DMS153 (cell line): Measurements from ENCODE around the gene CDH4.

Source experiments
- DNase-seq: peaks from one replicate; lab custom pipeline; 2025; lab: John Stamatoyannopoulos, UW

CDH4 gene

DNA sequence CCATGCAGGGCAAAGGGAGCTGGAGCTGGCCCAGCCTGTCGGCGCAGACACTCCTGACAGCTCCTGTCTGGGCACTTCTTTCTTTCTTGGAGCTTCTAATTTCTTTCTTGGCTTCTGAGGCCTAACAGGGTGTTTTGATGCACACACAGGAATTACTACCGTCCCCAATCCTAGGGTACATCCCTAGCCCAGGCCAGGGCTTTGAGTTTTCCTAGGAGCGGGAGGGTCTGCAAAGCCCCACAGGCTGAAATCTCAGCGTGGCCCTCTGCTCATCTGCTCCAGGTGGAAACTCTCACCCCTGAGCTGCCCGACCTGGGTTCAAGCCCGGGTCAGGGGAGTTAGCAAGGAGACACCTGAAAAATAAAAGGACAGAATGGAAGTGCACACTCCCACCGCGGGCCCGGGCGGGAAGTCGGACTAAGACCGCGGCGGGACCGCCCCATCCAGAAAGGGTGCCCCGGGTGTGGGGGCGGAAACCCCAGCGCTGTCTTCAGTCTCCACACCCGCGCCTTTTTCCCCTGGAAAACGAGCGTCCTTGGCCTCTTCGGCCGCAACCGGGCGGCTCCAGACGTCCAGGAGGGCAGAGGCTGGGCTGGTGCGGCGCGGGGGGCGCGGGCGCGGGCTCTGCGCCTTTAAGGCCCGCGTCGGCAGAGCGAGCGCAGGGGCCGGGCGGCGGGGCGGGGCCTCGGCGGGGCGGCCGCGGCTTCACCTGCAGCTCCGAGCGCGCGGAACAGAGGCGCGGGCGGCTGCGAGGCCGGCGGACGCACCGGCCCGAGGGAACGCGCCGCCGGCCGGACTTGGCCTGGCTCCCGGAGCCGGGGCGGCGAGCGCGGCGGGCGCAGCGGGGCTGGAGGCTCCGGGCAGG is at the start of gene CDH4:
CDH4 (plus strand) TSS at position 733 of the 865 bp plus-strand sequence.
- DNase-seq, result no peak

DNA sequence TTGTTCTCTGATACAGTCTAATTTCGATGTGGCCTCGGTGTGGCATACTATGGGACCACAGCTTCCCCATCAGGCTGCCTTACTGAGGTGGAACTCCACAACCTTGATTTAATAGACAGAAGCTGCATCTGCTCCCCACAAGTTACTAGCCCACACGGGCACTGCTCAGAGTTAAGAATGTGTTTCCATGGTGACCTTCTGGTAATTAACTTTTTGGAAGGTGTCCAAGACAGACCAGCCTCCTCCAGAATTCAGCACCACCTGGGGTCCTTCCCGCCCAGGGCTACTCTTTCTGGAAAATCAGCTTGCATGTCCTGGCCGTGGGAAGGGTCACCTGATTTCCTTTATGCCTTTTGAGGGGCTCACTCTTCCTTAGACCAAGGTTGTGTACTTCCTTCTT is 48.7 kb upstream of the CDH4 start:
- no peak for DNase-seq

- DNase-seq, result no peak
Observed at GRCh38 chr20:61204206-61204605, 47.9 kb upstream of the CDH4 start.

GRCh38 chr20:61205769-61206168 is 46.3 kb upstream of the CDH4 start:
- DNase-seq, result no peak

DNA sequence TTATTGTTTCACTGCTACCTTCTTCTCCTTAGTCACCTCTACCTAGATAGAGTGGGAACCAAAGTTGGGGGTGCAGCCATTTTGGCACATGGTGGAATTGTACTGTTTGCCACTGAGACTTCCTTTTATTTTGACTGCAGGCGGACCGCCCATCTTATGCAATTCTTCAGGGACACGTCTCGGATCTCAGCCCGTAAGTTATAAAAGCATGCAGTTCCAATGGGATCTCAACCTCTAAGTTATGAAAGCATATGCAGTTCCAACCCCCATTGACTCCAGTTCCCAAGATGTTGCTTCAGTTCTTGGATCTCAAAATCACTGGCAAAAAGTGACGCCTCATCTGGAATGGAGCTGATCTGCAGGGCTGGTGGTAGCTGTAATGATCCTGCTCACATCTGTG is 41.2 kb upstream of the CDH4 start:
- DNase-seq, result no peak

DNA sequence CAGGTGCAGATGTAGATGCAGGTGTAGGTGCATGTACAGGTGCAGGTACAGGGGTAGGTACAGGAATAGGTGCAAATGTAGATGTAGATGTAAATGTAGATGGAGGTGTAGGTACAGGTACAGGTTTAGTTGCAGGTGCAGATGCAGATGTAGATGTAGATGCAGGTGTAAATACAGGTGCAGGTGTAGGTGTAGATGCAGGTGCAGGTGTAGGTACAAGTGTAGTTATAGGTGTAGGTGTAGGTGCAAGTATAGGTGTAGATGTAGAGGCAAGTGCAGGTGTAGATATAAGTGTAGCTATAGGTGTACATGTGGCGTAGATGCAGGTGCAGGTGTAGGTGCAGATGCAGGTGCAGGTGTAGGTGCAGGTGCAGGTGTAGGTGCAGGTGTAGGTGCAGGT is 34.2 kb upstream of the CDH4 start:
- no peak for DNase-seq

GRCh38 chr20:61219021-61219431 is 33.0 kb upstream of the CDH4 start:
- no peak for DNase-seq

GRCh38 chr20:61220131-61220530 is 31.9 kb upstream of the CDH4 start:
- no peak for DNase-seq

DNA sequence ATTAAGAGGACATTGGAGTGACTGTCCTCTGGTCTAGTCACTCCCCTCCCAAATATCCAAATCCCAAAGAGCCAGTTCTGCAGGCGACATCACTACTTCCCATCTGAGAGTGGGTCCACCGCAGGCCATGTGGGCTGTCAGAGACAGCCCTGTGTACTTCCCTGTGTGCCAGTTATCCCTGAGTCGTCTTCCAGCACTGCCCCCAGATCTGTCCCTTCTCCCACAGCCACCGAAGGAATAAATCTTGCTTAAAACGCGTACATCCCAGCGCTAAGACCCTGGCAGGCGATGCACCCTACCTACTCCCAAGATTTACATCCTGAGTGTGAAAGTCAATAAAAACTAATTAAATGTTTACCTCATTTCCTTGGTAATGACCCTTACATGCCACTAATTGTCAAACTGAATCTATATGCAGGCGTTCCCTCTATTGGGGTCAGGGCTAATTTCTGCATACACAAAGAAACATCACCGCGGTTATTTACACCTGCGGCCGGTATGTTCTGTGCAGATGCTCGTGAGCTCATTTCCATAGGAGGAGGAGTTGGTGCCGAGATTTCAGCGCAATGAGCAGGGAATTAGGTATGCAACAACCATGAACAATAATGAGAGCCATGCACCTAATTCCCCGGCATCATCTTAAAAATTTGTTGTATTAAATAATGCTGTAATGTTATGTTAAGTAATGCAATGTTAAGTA is 31.3 kb upstream of the CDH4 start:
- no peak for DNase-seq

DNA sequence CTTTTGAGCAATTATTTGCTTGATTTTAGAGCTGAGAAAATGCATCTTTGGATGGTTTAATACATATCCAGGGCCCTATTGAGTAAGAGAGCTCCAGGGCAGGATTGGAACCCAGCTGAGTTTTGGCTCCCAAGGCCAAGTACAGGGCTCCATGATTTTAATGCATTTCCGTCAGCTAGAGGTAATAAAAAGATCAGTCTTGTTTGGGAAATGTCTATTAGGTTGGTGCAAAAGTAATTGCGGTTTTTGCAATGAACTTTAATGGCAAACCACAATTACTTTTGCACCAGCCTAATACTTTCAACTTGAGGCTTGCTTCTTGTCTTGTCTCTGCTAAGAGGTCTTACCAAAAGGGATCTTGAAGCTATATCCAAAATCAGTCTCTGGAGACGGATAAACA is 29.4 kb upstream of the CDH4 start:
- DNase-seq, result no peak

GRCh38 chr20:61223121-61223520 is 28.9 kb upstream of the CDH4 start:
- no peak for DNase-seq

GRCh38 chr20:61230166-61230565 is 21.9 kb upstream of the CDH4 start:
- no peak for DNase-seq

GRCh38 chr20:61233590-61233989 is 18.5 kb upstream of the CDH4 start:
- no peak for DNase-seq

GRCh38 chr20:61234224-61234890 is 17.7 kb upstream of the CDH4 start:
- DNase-seq, result no peak

DNA sequence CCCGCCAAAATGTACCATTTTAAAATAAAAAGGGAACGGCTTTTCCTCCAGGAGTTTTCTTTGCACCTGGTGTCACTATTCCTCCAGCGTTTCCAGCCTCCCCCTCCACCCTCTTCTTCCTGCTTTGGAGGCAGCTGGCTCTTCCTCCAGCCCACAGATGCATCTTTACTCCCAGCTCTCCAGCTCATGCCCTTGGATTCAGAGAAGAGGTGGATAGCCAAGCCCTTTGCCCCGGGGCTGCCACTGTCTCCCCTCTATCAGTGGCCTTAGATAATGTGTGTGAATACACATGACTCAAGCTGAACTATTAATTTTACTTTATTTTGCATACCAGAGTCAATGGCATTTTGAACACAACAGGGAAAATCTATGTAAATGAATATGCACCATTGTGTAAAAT is 15.3 kb upstream of the CDH4 start:
- no peak for DNase-seq

- DNase-seq, result no peak
Observed at GRCh38 chr20:61238813-61239212, 13.2 kb upstream of the CDH4 start.

DNA sequence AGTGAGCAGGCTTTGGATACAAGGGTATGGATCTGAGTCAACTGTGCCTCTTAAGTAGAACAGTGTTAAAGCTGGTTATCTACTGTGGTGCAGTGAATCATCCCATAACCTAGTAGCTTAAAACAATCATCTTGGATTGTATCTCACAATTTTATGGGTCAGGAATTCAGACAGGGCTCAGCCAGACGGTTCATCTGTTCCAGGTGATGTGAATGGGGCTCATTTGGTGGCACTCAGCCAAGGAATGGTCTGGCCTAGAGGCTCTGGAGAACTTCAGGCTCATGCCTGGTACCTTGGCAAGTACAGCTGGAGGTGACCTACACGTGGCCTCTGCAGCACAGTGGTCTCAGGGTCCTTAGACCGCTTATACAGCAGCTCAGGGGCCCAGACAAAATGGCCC is 11.2 kb upstream of the CDH4 start:
- DNase-seq, result no peak

DNA sequence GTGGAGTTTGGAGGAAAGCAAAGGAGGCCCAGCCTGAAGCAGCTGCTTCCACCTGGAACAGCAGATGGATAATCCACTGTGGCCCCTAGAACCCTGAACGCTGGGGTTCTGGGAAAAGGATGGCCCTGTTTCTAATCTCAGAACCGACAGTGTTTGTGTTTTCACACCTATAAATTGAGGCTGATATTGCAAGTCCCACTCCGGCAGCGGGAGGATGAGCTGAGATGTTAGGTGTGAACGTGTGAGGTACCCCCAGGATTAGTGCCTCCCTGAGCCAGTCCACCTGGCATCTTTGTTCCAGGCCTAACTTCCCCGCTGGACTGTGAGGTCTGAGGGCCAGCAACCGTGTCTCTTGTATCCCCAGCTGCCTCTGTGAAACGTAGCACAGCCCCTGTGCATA is 7.8 kb upstream of the CDH4 start:
- DNase-seq, result no peak

DNA sequence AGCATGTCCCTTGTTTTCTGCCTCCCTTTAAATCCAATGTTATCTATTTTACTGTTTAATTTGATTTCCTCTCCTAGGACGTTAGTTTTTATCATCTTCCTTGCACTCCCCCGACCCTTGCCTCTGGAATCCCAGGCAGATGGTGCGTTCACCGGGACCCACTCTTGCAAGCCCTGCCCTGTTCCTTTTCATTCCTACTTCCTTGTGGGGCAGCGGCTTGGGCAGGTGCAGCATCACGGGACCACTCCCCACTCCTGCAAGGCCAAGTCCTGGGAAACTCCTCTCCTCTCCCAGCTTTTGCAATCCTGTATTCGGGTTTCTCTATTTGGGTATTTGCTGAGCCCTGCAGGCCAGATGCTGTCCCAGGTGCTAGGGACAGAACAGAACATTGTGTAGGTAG is 5.8 kb upstream of the CDH4 start:
- no peak for DNase-seq

DNA sequence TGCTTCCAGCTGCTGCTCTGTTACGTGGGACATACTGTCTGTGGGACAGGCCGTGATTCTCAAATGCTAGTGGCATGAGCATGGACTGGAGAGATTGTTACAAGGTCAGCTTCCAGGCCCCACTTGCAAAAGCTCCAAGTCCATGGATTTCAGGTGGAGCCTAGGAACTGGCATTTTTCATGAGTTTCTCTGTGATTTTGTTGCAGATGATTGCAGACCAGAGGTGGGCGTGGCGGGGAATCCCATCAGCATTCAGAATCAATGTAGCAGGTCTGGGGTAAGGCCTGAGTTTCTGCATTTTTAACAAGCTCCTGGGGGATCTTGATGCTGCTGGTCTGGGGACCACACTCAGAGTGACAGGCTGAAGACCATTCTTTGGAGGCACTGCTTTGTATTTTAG is 2.4 kb upstream of the CDH4 start:
- DNase-seq, result no peak

DNA sequence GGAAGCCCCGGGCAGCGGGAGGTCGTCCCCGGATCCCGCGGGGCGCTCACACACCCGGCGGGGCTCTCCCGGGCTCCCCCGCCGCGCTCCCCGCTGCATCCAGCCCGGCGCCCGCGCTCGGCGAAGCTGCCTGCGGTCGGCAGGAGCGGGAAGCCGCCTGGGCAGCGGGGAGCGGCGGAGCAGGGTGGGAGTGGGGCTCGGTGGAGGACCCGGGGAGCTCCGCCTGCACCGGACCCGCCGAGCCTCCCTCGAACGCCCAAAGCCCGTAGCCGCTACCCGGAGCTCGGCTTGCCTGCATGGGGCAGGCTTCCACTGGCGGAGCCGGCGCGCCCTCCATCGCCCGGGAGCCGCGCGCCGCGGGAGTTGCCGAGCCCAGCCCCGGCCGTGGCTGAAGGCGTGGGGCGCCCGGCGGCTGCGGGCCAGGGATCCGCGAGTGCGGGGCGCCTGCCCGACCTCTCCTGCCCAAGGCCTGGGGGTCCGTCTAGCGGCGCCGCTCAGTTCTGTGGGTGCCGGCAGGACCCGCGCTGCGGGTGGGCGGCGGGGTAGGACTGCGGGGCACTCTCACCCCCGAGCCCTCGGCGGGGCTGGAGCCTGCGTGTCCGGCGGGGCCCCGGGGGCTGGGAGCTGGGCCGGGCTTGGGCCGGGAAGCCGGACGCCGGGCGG is 671 bp downstream of the CDH4 start:
- no peak for DNase-seq

GRCh38 chr20:61253264-61253639 is 1.2 kb downstream of the CDH4 start:
- no peak for DNase-seq
